ENCODE measurements around the gene GPR17.

The GPR17 gene

DNA sequence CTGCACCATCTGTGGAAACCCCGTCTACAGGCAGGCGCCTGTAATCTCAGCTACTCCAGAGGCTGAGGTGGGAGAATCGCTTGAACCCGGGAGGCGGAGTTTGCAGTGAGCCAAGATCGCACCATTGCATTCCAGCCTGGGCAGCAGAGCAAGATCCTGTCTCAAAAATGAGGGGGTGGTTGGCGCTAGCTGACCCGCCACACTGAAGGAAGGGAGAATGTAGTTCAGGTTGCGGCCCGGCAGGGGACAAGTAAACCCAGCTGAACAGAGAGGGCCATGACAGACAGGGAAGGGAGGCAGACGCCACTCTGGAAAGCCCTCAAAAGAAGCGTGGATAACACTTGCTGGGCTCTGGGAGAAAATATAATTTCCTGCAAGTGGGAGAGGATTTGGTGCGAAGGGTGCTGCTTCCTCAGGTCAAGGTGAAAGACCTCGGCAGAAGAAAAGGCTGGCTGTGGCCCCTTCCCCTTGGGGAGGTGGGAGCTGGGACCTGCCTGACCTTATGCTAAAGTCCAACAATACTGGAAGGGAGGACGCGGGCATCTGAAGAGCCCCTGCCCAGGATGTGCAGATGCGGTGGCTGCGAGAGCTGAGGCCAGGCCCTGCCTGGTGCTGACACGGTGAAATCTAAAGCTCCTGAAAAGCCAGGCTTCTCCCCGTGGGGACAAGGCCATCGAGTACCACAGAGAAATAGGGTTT, 51.7 kb downstream of the GPR17 start:
- no peak for DNase-seq

DNA sequence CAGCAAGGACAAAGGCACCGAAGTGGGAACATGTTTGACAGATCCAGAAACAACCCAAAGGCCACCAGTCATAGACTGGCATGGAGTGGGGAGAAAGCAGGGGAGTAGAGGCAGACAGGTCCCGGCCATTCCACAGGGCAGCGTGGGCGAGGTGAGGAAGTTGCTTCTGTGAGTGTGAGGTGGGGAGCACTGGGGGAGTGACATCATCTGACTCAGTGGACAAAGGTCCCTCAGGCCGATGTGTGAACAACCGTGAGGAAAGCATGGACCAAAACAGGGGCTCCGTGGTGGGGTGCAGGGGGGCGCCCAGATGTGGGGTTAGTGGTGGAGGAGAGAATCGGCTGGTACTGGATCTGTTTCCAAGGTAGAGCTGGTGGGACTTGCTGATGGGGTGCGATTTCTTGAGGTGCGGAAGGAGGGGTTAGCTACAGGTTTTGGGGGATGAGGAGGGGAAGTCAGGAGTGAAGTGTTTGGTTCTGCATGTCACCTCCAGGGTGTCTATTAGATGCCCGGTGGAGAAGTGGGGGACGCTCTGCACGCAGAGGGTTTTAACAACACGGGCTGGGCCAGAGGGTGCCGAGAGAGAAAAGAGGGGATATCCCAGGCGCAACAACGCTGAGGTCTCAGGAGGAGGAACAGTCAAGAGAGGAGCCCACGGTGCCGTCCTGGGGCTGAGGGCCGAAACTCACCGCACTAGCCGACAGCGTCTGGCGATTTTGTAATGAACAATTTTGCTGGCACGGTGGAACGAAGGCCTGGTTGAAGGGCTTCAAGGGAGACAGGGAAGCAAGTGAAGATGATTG, 52.8 kb downstream of the GPR17 start:
- DNase-seq = no peak

DNA sequence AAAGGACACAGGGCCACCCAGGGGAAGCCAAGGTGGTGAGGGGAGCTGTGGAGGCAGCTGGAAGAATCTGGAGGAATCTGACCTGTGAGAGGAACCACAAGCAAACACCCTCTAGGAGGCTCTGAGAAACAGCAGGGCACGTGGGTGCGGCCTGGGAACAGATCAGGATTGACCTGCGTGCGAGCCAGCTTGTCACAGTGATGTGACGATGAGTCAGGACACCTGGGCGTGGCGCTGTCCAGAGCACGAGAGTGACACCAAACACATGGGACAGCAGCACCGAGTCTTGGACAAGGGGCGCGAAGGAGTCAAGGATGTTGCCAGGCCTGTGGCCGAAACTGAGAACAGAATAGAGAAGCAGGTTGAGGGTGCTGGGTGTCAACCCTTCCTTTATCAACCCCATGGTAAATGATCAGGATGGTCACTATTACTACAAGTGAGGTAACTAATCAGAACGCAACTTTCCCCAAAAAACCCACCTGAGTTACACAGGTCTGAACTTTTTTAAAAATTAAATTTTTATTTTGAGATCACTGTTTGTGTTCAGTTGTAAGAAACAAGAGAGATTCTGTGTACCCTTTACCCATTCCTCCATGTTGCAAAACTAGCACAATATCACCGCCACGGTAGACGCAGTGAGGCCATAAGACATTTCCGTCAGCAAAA, 54.7 kb downstream of the GPR17 start:
- no peak for DNase-seq

DNA sequence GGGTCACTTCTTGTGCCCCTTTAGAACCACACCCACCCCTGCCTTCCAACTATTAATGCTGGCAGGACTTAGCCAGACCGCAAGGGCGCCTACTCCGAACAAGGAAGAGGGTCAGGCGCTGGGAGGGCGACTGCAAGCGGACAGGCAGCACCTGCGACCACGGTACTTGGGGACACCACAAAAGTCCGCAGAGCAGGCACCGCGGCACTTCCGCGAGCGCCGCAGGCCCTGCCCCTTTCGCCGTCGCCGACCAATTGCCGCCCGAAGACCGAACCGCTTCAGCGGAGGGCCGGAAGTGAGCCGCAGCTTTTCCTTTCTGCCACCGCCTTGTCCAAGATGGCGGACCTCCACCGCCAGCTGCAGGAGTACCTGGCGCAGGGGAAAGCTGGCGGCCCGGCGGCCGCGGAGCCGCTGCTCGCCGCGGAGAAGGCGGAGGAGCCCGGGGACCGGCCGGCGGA, 55.3 kb downstream of the GPR17 start, which contains the start of gene SFT2D3:
Gene SFT2D3 (plus strand): TSS at position 305 of the 458 bp plus-strand sequence. CDS start 32 bp downstream, at position 337.
- peak; percentile 79 for DNase-seq

DNA sequence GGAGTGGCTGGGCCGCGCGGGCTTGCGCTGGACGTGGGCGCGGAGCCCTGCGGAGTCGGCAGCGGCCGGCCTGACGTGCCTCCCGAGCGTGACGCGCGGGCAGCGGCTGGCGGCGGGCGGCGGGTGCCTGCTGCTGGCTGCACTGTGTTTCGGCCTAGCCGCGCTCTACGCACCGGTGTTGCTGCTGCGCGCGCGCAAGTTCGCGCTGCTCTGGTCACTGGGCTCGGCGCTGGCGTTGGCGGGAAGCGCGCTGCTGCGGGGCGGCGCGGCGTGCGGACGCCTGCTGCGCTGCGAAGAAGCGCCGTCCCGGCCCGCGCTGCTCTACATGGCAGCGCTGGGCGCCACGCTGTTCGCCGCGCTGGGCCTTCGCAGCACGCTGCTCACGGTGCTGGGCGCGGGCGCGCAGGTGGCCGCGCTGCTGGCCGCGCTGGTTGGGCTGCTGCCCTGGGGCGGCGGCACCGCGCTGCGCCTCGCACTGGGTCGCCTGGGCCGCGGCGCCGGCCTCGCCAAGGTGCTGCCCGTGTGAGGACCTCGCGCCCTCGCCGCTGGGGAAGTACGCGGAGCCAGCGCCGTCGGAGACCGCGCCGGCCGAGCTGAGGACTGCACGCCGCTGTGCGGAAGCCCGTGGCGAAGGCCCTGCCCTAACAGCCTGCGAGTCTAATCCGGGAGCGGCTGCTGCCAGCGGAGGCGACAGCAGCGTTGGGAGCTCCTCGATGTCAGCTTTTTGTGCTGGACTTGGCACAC, 55.9 kb downstream of the GPR17 start:
- peak; percentile 5 for DNase-seq
